Activated naive CD4-positive, alpha-beta T cell (primary cell): ENCODE measurements around the gene PHLDB2.

Source experiments
- DNase-seq, 4 experiments: peaks; one replicate each; lab custom pipeline; 2025; lab: John Stamatoyannopoulos, UW

Gene PHLDB2

GRCh38 chr3:111926266-111926676 is 67.2 kb downstream of the PHLDB2 start:
- no peak for DNase-seq

- DNase-seq: no peak
Observed at GRCh38 chr3:111928613-111929012, 69.5 kb downstream of the PHLDB2 start.

DNA sequence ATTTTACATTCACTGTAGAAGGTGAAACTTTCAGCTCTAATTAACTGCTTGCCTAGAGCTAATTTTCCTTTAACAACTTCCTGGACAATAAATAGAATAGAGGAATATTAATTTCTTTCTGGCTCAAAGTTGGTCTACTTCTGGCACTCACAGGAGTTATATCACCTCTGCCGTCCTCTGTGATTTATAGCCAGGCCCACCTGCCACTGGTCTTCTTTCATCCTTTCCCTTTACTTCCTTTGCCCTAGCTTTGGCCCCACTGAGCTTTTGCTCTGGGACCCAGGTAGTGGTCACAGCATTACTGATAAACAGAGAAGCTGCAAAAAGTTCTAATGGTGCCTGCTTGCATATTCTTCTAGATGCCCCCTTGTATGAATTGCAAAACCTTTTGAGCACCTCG is 70.4 kb downstream of the PHLDB2 start:
- no peak for DNase-seq

GRCh38 chr3:111932946-111933345 is 73.9 kb downstream of the PHLDB2 start:
- no peak for DNase-seq

GRCh38 chr3:111936191-111936841 is 77.3 kb downstream of the PHLDB2 start:
- no peak for DNase-seq

DNA sequence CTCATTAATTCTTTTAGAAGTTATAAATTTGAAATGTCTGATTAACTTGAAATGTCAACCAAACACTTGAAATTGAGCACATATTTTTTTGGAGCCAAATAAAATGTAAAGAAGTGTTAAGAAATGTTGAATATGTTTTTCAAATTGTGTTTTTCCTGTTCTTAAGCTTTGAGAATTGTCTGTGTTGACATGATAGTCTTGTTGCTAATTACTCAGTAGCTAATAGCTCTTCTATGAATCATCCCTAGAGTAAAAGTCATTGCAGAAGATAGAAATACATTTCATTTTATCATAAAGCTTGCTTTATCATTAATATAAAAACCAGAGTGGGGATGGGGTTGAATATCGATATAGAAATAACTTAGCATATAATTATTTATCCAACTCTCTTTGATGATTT is 77.9 kb downstream of the PHLDB2 start:
- no peak for DNase-seq

GRCh38 chr3:111937871-111938270 is 78.8 kb downstream of the PHLDB2 start:
- no peak for DNase-seq

GRCh38 chr3:111939873-111940272 is 80.8 kb downstream of the PHLDB2 start:
- DNase-seq: no peak

DNA sequence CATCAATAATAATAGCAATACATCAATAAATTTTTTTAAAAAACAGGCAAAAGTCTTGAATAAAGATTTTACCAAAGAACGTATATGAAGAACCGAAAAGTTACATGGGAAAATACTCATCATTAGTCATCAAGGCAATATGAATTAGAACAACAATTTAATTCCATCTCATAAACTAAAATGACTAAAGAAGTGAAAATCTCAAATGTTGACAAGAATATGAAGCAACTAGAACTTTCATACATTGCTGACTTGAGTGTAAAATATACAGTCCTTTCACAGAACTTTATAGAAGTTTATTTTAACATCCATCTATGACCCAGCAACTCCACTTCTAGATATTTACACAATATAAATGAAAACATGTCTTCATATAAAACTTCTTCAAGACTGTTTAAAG is 84.5 kb downstream of the PHLDB2 start:
- DNase-seq: no peak

DNA sequence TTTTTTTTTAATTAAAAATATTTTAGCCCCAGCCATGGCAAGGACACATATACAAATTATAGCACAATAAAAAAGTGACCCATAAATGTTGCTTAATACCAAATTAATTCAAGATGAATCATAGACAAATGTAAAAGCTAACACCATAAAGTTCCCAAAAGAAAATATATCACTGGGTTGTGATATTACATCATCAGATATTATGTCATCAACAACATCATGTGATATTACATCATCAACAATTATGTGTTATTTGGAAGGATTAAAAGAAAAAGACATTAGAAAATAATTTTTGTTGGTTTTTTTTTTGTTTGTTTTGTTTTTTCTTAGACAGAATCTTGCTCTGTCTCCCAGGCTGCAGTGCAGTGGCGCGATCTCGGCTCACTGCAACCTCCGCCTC is 85.3 kb downstream of the PHLDB2 start:
- no peak for DNase-seq

DNA sequence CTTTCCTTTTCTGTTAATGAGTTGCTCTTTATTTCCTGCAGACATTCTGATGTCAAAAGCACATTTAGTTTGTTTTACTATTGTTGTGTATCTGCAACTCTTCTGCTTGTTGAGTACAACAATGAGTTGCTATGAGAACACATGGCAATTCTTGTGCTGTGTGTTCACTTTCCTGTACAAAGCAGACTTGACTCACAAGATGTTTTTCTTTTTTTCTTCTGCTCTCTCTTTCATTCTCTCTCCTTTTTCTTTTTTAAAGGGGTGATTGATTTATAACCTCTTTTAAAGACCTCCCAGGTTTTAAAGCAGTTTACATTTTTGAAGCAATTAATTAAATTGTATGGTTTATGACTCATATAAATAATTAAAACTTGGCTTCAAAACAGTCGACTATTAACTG is 88.2 kb downstream of the PHLDB2 start:
- DNase-seq: no peak

DNA sequence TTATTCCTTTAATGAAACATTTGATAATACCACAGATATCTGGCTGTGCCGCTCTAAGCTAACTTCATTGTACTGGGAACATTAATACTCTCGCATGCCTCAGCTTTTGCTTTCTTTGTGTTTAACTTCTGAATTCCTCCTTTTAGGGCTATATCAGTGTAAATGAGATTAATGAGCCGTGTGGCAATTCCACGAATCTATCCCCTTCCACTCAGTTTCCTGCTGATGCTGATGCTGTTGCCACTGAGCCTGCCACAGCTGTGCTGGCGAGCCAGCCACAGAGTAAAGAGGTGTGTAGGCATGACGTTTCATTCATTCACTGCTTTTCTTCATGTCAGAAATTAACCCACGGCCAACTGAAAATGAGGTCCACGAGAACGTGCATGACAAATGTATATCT is 89.7 kb downstream of the PHLDB2 start:
- no peak for DNase-seq

GRCh38 chr3:111949712-111950111 is 90.6 kb downstream of the PHLDB2 start:
- DNase-seq: no peak

DNA sequence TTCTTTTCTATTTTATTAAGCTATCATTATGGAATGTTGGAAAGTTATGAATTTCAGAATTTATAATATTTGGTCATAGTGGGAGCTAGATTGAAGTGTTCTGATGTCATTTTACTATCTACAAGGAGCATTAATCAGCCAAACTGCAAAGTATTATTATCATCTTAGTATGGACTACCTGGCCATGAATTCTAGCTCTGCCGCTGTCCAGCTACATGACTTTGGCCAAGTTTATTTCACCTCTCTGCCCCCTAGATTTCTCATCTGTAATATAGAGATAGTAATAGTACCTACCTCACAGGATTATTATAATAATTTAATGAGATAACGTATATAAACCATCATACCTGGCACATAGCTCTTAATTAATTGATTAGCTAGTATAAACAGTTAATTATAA is 92.0 kb downstream of the PHLDB2 start:
- DNase-seq: no peak

- DNase-seq: no peak
Observed at GRCh38 chr3:111952086-111952485, 93.0 kb downstream of the PHLDB2 start.

DNA sequence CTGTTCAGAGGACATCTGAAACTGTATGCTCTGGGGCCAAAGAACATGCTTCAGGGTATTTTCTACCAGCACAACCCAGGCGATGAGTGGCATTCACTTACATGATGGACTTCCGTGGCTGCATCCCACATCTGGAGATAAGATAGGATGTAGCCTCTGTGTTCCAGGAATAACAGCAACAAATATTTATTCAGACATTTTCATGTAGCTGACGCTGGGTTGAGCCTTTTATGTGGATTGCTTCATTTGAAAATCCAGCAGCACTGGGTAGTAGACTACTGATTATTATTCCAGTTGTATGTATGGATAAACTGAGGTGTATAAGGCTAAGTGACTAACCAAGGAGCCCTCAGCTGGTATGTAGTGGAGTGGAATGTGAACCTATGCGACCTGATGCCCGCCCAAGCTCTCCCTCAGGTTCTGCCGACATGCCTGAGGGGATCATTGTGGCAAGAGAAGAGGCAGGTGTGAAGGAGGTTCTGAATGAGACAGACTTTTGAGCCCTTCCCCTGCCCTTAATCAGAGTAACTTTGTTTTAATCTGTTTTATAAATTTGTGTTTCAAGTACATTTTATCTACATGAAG is 93.9 kb downstream of the PHLDB2 start:
- DNase-seq: no peak

DNA sequence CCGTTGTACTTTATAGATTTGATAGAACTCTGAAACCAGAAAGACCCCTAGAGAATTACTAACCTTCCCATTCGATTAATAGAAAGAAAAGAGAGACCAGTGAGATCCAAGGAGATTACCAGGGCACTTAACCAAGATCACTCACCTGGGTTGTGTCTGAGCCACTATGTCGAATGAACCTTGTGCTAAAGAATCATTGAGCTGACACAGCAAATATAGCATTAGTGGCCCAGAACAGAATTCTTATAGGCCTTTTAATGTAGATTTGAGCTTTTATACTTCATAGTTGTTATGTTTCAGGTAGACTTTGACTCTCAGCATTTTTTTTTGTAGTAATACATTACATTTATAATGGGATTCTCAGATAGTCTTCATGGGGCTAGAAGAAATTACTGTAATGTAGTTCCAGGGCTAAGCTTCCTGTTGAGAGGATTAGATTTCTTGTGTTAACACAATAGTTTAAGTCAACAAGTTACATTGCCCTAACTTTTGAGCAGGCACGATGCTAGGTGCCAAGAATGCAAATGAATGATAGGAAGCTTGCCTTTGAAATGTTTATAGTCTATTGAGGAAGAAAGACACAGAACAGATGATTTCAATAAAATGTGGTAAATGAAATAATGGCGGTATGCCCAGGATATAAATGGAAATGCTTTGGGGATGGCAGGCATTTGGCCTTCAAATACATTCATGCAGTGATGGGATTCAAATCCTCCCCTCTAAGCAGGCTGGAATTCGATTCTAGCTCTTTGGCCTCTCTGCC is 95.3 kb downstream of the PHLDB2 start:
- no peak for DNase-seq

DNA sequence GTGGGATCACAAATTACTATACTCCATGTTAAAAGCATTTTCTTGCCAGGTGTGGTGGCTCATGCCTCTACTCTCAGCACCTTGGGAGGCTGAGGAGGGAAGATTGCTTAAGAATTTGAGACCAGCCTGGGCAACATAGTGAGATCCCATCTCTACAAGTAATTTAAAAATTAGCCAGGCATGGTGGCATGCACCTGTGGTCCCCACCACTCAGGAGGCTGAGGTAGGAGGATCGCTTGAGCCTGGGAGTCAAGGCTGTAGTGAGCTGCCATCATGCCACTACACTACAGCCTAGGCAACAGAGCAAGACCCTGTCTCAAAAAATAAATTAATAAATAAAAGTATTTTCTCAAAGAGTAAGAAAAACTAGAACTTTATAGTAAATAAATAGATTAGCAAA is 96.8 kb downstream of the PHLDB2 start:
- no peak for DNase-seq

DNA sequence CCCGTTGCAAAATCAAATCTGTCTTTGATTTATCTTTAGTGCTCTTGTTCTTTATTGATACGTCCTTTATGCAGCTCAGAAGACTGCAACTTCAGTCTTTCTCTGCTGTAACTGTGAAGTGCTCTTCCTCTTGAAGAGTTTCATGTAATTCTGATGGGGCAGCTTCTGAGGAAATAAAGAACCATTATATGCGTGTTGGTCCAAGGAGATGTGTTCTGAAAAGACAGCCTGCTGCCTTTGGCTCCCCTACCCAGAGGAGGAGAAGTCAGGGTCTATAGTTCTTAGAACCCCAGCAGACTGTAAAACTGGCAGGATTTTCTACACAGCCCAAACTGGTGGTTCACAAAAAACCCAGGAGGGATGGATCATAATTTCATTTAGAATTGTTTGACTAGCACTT is 97.4 kb downstream of the PHLDB2 start:
- no peak for DNase-seq

- no peak for DNase-seq
Observed at GRCh38 chr3:111956995-111957734, 98.1 kb downstream of the PHLDB2 start.

GRCh38 chr3:111961461-111962164 is 102.5 kb downstream of the PHLDB2 start:
- no peak for DNase-seq

DNA sequence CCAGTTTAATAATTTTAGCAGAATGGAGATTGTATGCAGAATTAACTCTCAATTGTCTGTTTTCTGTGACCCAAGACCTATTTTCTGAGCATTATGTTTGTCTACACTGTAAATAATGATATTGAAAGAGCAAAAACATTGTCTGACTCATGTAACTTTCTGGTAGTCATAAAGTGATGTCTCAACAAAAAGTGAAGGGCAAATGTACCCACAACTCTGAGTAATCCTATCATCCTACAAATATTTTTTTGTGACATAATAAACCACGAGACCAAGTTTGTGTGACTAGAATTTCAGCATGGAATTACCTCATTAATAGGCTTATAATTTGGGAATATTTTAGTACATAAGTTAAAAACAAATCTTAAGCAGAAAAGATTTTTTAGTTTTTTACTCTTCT is 104.4 kb downstream of the PHLDB2 start:
- no peak for DNase-seq
